Aorta (tissue), 5 donors: ENCODE results near the gene ZCCHC9. TPM values are rescaled to one million over a fixed set of nuclear protein-coding genes. Genes with fewer than 3 reads are reported as not detected.
A peak's percentile ranks its signal among the peaks of the same experiment; 100 is the strongest.
"Not testable (repeated sequence)": the region's sequence is repeated elsewhere in the genome, so short reads cannot be mapped to it uniquely, and the experiment has no call there.

Experiments used
- ATAC-seq: fragments of 200-7000 bp; cut with Tn5 transposase; one replicate; pipeline ENCODE4 v1.9.1; 2022; ENCODE audit warnings: moderate library complexity; ENCODE audit not compliant: low FRiP score
- DNase-seq, 2 donors: peaks; one replicate each; pipeline ENCODE4 v3.0.0-alpha.2; 2020
- H3K27ac ChIP-seq, 2 donors: one replicate each; pipeline ENCODE4 v1.5.1; 2013; ENCODE audit warnings: low read length in 2 of 2, mild to moderate bottlenecking in 2 of 2, moderate library complexity in 2 of 2, control low read depth in 1 of 2, inconsistent platforms in 1 of 2, low read depth in 1 of 2
- H3K27me3 ChIP-seq, 2 donors: one replicate each; pipeline ENCODE4 v1.6.1; 2013; ENCODE audit warnings: control low read depth in 1 of 2, low read length in 1 of 2, mild to moderate bottlenecking in 1 of 2, moderate library complexity in 1 of 2; ENCODE audit not compliant: insufficient read depth in 2 of 2, control insufficient read depth in 1 of 2
- H3K36me3 ChIP-seq, 2 donors: one replicate each; pipeline ENCODE4 v1.6.1; 2013; ENCODE audit warnings: control low read depth in 1 of 2, low read length in 1 of 2, mild to moderate bottlenecking in 1 of 2; ENCODE audit not compliant: insufficient read depth in 2 of 2, control insufficient read depth in 1 of 2
- H3K4me1 ChIP-seq, 2 donors: one replicate each; pipeline ENCODE4 v1.6.1; 2013; ENCODE audit warnings: low read length in 2 of 2, control low read depth in 1 of 2, mild to moderate bottlenecking in 1 of 2, moderate library complexity in 1 of 2; ENCODE audit not compliant: insufficient read depth in 2 of 2, control insufficient read depth in 1 of 2
- H3K4me3 ChIP-seq, 2 donors: one replicate each; pipeline ENCODE4 v1.5.1; 2013; ENCODE audit warnings: low read length in 2 of 2, control low read depth in 1 of 2, mild to moderate bottlenecking in 1 of 2
- H3K9me3 ChIP-seq: one replicate; pipeline ENCODE4 v1.6.1; 2013; ENCODE audit warnings: mild to moderate bottlenecking, low read length; ENCODE audit not compliant: control insufficient read depth
- WGBS, 2 donors: extraction: QIAGEN DNeasy Blood & Tissue Kit; methylation state at CpG; one replicate each; pipeline ENCODE4 v1.1.7; 2013; 5-methylcytosine and 5-hydroxymethylcytosine counted together
- intact Hi-C, 2 donors: fragments of 100-400 bp; cut with DNase I; formaldehyde crosslinking; loops; one replicate each; pipeline versions ENCODE4 v1.14.2 to v1.15.0; 2022
- long read RNA-seq, 2 donors: library from polyadenylated mRNA; unstranded; transcript quantifications; one replicate each; pipeline ENCODE4 v2.0.0, GENCODE V29; 2020 to 2021
- polyA plus RNA-seq, 2 donors: library from polyadenylated mRNA; stranded (reverse); fragments of 200-250 nt; gene quantifications; one replicate each; pipeline ENCODE4 v1.2.3, GENCODE V29; 2013
- total RNA-seq, 2 donors: library from RNA; stranded (reverse); fragmentation: NEBNext Ultra II Directional; extraction: Animal tissue kit (Norgen Biotek cat#: 25700); gene quantifications; one replicate each; pipeline ENCODE4 v1.2.1, GENCODE V29; 2021
- donor health status: healthy with polysubstance abuse.
- donor health status: Bipolar disorder and iron deficiency.
- donor health status: DM: no; HTN: no; CAD: no.
- donor health status: DM: no; HTN: no; CAD: no.
- donor health status: DM: yes; HTN: yes; CAD: no.

ZCCHC9 gene
- 10 to 100 TPM; 21.7 to 24.9 TPM for total RNA-seq
- 10 to 100 TPM; 29.2 to 43.3 TPM for polyA plus RNA-seq
- long read RNA-seq, donor 1, transcript ZCCHC9-203 (6 exons, 1,555 nt): major isoform, 5 of 10 reads
- long read RNA-seq, donor 1, partial matches to known transcripts: 0 of 10 reads
- long read RNA-seq, donor 1, other reads (novel, unspliced or antisense): 2 of 10 reads
- long read RNA-seq, donor 2, partial matches to known transcripts: 1 of 3 reads
- long read RNA-seq, donor 2, other reads (novel, unspliced or antisense): 1 of 3 reads

- 0 to 1% methylated on average over 54 of the region's 54 CpGs for WGBS, 2 donors
- peaks cover 0 to 3% of the 10 kb centered on the region in 2 donors for H3K4me1 ChIP-seq
- peak; percentile 97 to 98 for DNase-seq
- no peaks in the 10 kb centered on the region for H3K27me3 ChIP-seq
- ATAC-seq: peak; percentile 98
- H3K27ac ChIP-seq: peak within 1 kb of the TSS; percentile 57 to 87
- intact Hi-C loops: loop anchor here (2.0 to 5.0 kb wide), 2 partner anchors 69 kb away; partner anchors contain the start of gene CKMT2 (in 2 of the 2)
- H3K4me3 ChIP-seq: peak within 1 kb of the TSS; percentile 41 to 46
- no peaks in the 10 kb centered on the region for H3K9me3 ChIP-seq
- no peaks in the 10 kb centered on the region for H3K36me3 ChIP-seq
Measured at GRCh38 chr5:81301271-81302015, at the start of gene ZCCHC9. TSS of gene ZCCHC9 (plus strand) at chr5:81301587. CDS start at chr5:81304758, 3,171 bp downstream.

GRCh38 chr5:81251922-81252321, 49.5 kb upstream of the ZCCHC9 start:
- no peak for ATAC-seq
- Histone ChIP-seq H3K36me3 (peaks cover 5% of the 10 kb centered on the region in 2 donors), H3K9me3 (no peaks in the 10 kb centered on the region), H3K4me1 (peaks cover 0 to 2% of the 10 kb centered on the region in 2 donors), H3K4me3 (no peak overlapping the region), H3K27ac (no peak overlapping the region), H3K27me3 (no peaks in the 10 kb centered on the region)
- no peak for DNase-seq
- WGBS, 2 donors: 63 to 66% methylated on average over 5 of the region's 5 CpGs
- intact Hi-C loops: no loop called here

- Histone ChIP-seq H3K36me3 (peaks cover 5% of the 10 kb centered on the region in 2 donors), H3K4me1 (peaks cover 0 to 2% of the 10 kb centered on the region in 2 donors), H3K9me3 (no peaks in the 10 kb centered on the region), H3K27ac (no peak overlapping the region), H3K4me3 (no peak overlapping the region), H3K27me3 (no peaks in the 10 kb centered on the region)
- 94 to 97% methylated on average over 1 of the region's 1 CpG for WGBS, 2 donors
- ATAC-seq (no peak), DNase-seq (no peak)
- intact Hi-C loops: no loop called here
Measured at GRCh38 chr5:81252904-81253303, 48.5 kb upstream of the ZCCHC9 start.

- 81 to 86% methylated on average over 4 of the region's 4 CpGs for WGBS, 2 donors
- no peaks in the 10 kb centered on the region for H3K27me3 ChIP-seq
- H3K4me1 ChIP-seq: no peaks in the 10 kb centered on the region
- DNase-seq: no peak
- H3K27ac ChIP-seq: no peak overlapping the region
- intact Hi-C loops: no loop called here
- peaks cover 5% of the 10 kb centered on the region in 2 donors for H3K36me3 ChIP-seq
- ATAC-seq: no peak
- H3K4me3 ChIP-seq: no peak overlapping the region
- no peaks in the 10 kb centered on the region for H3K9me3 ChIP-seq
Measured at GRCh38 chr5:81253875-81254274, 47.5 kb upstream of the ZCCHC9 start.

- Histone ChIP-seq H3K27me3 (no peaks in the 10 kb centered on the region), H3K36me3 (peaks cover 9 to 11% of the 10 kb centered on the region in 2 donors), H3K9me3 (peaks cover 2% of the 10 kb centered on the region), H3K27ac (no peak overlapping the region), H3K4me3 (no peak overlapping the region), H3K4me1 (no peaks in the 10 kb centered on the region)
- 96% methylated on average over 21 of the region's 21 CpGs for WGBS, 2 donors
- intact Hi-C loops: no loop called here
- ATAC-seq (no peak), DNase-seq (no peak)
Measured at GRCh38 chr5:81254886-81255559, 46.4 kb upstream of the ZCCHC9 start.

- Histone ChIP-seq H3K36me3 (peaks cover 6 to 11% of the 10 kb centered on the region in 2 donors), H3K27me3 (no peaks in the 10 kb centered on the region), H3K4me1 (no peaks in the 10 kb centered on the region), H3K9me3 (peaks cover 2% of the 10 kb centered on the region), H3K4me3 (no peak overlapping the region), H3K27ac (no peak overlapping the region)
- DNase-seq: no peak
- WGBS, 2 donors: 92 to 93% methylated on average over 1 of the region's 1 CpG
- ATAC-seq: no peak
- intact Hi-C loops: no loop called here
Measured at GRCh38 chr5:81256766-81257165, 44.6 kb upstream of the ZCCHC9 start.

GRCh38 chr5:81262796-81263195, 38.6 kb upstream of the ZCCHC9 start:
- intact Hi-C loops, H3K4me3 ChIP-seq, H3K4me1 ChIP-seq, H3K9me3 ChIP-seq, DNase-seq, H3K36me3 ChIP-seq, ATAC-seq, H3K27me3 ChIP-seq, H3K27ac ChIP-seq: not testable (repeated sequence)
- WGBS, 2 donors: 88 to 90% methylated on average over 1 of the region's 1 CpG

GRCh38 chr5:81265101-81265500, 36.3 kb upstream of the ZCCHC9 start:
- no peaks in the 10 kb centered on the region for H3K4me1 ChIP-seq
- H3K27ac ChIP-seq: no peak overlapping the region
- ATAC-seq (no peak), DNase-seq (no peak)
- intact Hi-C loops: no loop called here
- no peaks in the 10 kb centered on the region for H3K27me3 ChIP-seq
- no peak overlapping the region for H3K4me3 ChIP-seq
- peaks cover 2% of the 10 kb centered on the region for H3K9me3 ChIP-seq
- peaks cover 2 to 7% of the 10 kb centered on the region in 2 donors for H3K36me3 ChIP-seq
